ENCODE data around the gene PREP.

DNA sequence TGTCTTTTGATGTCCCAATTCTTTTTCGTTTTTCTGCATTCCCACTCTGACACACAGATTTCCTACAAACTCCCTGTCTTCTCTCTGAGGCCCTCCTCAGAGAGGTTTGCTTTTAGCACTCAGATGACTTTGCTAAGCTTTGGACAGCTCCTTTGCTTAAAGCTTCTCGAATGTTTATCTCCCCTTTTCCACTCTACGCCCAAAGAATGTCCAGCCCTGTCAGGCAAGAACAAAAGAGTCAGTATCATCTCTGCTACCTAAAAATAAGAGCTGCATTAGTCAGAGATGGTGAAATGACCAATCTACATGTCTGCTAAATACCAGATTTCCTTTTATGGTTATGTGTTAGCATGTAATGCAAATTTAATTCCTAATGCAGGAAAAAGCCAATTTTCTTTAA is 56.8 kb downstream of the PREP start:
- TF ChIP-seq, protein P1, sequence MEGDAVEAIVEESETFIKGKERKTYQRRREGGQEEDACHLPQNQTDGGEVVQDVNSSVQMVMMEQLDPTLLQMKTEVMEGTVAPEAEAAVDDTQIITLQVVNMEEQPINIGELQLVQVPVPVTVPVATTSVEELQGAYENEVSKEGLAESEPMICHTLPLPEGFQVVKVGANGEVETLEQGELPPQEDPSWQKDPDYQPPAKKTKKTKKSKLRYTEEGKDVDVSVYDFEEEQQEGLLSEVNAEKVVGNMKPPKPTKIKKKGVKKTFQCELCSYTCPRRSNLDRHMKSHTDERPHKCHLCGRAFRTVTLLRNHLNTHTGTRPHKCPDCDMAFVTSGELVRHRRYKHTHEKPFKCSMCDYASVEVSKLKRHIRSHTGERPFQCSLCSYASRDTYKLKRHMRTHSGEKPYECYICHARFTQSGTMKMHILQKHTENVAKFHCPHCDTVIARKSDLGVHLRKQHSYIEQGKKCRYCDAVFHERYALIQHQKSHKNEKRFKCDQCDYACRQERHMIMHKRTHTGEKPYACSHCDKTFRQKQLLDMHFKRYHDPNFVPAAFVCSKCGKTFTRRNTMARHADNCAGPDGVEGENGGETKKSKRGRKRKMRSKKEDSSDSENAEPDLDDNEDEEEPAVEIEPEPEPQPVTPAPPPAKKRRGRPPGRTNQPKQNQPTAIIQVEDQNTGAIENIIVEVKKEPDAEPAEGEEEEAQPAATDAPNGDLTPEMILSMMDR (IDR thresholded peaks at IDR 0.05; ENCODE audit: poor library complexity): no peak
- no peak for TF ChIP-seq EZH2 (IDR thresholded peaks at IDR 0.05; ENCODE audit: borderline replicate concordance)
